ENCODE results near the gene WFIKKN1.
A peak's percentile ranks its signal among the peaks of the same experiment; 100 is the strongest.

The WFIKKN1 gene

DNA sequence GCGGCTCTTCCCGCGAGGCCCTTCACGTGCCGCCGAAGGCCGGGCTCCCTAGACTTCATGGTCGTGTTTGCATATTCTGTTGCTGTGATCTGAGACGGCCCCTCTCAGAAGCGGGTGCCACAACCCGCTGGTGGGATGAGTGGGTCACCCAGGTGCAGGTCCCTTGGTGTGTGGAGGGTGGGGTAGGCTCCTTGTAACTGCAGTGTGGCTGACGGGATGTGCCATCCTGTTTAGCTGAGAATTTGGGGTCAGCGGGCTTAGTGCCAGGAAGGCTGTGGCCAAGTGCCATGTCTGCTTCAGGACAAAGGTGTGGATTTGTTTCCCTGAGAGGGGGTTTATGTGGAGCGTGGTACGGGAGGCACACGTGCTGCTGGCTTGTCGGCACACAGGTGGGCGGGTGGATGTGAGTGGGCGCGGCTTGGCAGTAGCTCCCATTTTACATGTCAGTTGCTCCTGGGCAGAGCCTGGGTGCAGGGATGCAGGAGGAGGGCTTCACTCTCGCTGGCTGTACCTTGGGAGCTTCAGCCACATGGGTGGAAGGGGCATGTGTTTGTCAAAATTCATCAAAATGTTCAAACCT, 9.2 kb upstream of the WFIKKN1 start:
- ChIA-PET CTCF (interaction anchor here (1.5 kb wide), 1 partner anchor 19 kb away, joined by 3 read pairs; no protein-coding TSS in a partner anchor), POLR2A (no interaction called here)
- over 99% methylated on average over 19 of the region's 21 CpGs for WGBS (ENCODE audit: insufficient coverage)

DNA sequence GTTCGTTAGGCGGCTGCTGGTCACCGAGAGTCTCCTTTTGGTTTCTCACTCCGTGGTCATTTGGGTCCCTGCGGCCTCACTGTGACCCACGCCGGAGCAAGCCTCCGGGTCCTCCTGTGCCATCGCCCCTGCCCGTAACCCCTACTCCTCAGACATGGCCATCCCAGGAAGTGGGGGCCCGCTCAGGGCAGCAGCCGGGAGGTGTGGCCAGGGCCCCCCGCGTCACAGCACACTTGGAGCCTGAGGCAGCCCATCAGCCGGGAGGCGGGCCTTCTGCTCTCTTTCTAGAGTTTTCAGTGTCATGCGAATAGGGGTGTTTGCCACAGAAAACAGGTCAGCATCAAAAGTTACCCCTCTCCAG, 7.9 kb upstream of the WFIKKN1 start:
- Histone ChIP-seq H3K27me3 (replicated peaks in 2 of 5; ENCODE audit: control insufficient read depth in 4 of 5, insufficient read depth in 5 of 5, low read length in 4 of 5) (no peaks in the 10 kb centered on the region), H3K4me3 (ENCODE audit: control insufficient read depth in 1 of 7, extremely low read depth in 1 of 7, insufficient read depth in 4 of 7, low read depth in 2 of 7, low read length in 6 of 7) (no peak overlapping the region), H3K4me1 (ENCODE audit: control extremely low read depth in 1 of 4, control insufficient read depth in 4 of 4, insufficient read depth in 4 of 4, low read length in 3 of 4) (no peaks in the 10 kb centered on the region), H3K36me3 (ENCODE audit: control insufficient read depth in 4 of 4, insufficient read depth in 4 of 4, low read length in 3 of 4) (peaks cover 3 to 30% (median 14%) of the 10 kb centered on the region in 4 experiments), H3K9me3 (ENCODE audit: control extremely low read depth in 1 of 5, control insufficient read depth in 4 of 5, insufficient read depth in 2 of 5, low read depth in 1 of 5, low read length in 4 of 5) (no peaks in the 10 kb centered on the region), H3K27ac (ENCODE audit: insufficient read depth in 1 of 2, low read depth in 1 of 2, low read length in 2 of 2, poor library complexity in 1 of 2, severe bottlenecking in 2 of 2) (peak overlapping the region in 1 of 2 experiments; percentile 34)
- DNase-seq = no peak
- ChIA-PET POLR2A (no interaction called here), CTCF (no interaction called here)
- WGBS (ENCODE audit: insufficient coverage) = 97% methylated on average over 15 of the region's 17 CpGs

More for the DNA sequence above, 9.2 kb upstream of the WFIKKN1 start:
- H3K4me1 ChIP-seq (ENCODE audit: control extremely low read depth in 1 of 4, control insufficient read depth in 4 of 4, insufficient read depth in 4 of 4, low read length in 3 of 4) = no peaks in the 10 kb centered on the region
- H3K9me3 ChIP-seq (ENCODE audit: control extremely low read depth in 1 of 5, control insufficient read depth in 4 of 5, insufficient read depth in 2 of 5, low read depth in 1 of 5, low read length in 4 of 5) = no peaks in the 10 kb centered on the region
- peaks cover 3 to 23% (median 9%) of the 10 kb centered on the region in 4 experiments for H3K36me3 ChIP-seq (ENCODE audit: control insufficient read depth in 4 of 4, insufficient read depth in 4 of 4, low read length in 3 of 4)
- H3K27me3 ChIP-seq (replicated peaks in 2 of 5; ENCODE audit: control insufficient read depth in 4 of 5, insufficient read depth in 5 of 5, low read length in 4 of 5) = no peaks in the 10 kb centered on the region
- DNase-seq = no peak
- peak overlapping the region in 1 of 2 experiments; percentile 29 for H3K27ac ChIP-seq (ENCODE audit: insufficient read depth in 1 of 2, low read depth in 1 of 2, low read length in 2 of 2, poor library complexity in 1 of 2, severe bottlenecking in 2 of 2)
- no peak overlapping the region for H3K4me3 ChIP-seq (ENCODE audit: control insufficient read depth in 1 of 7, extremely low read depth in 1 of 7, insufficient read depth in 4 of 7, low read depth in 2 of 7, low read length in 6 of 7)

DNA sequence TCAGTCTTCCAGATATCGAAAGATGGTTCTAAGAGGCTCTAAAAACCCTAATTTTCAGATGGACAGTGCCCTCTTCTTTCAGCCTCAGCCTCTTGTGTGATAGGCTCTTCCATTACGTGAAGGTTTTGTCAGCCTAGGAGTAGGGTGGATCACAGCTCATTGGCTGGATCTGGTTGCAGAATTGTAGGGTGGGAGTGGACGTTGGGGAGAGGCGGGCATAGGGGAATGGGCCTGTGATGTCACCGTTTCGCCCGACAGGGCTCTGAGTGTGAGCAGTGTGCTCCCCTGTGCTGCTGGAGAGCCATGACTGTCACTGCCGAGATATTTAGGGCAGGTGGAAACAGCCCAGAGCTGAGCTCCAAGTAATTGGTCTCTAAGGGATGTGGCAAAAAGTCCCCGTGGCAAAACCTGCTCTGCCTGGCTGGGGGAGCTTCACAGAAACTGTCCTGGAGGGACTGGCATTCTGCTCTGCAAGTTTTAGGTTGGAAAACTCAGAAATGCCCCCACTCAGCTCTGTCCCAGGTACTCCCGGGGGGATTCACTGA, 6.2 kb upstream of the WFIKKN1 start:
- WGBS (ENCODE audit: insufficient coverage) = 93% methylated on average over 7 of the region's 10 CpGs
- ChIA-PET CTCF (interaction anchor here (1.6 kb wide), 1 partner anchor 24 kb away, joined by 3 read pairs; no protein-coding TSS in a partner anchor), POLR2A (interaction anchor here (0.6 kb wide), 1 partner anchor 11 kb away, joined by 4 read pairs; no protein-coding TSS in a partner anchor)
- Histone ChIP-seq H3K27ac (ENCODE audit: insufficient read depth in 1 of 2, low read depth in 1 of 2, low read length in 2 of 2, poor library complexity in 1 of 2, severe bottlenecking in 2 of 2) (no peak overlapping the region), H3K4me1 (ENCODE audit: control extremely low read depth in 1 of 4, control insufficient read depth in 4 of 4, insufficient read depth in 4 of 4, low read length in 3 of 4) (no peaks in the 10 kb centered on the region), H3K27me3 (replicated peaks in 2 of 5; ENCODE audit: control insufficient read depth in 4 of 5, insufficient read depth in 5 of 5, low read length in 4 of 5) (no peaks in the 10 kb centered on the region), H3K36me3 (ENCODE audit: control insufficient read depth in 4 of 4, insufficient read depth in 4 of 4, low read length in 3 of 4) (peaks cover 2 to 42% (median 18%) of the 10 kb centered on the region in 4 experiments), H3K9me3 (ENCODE audit: control extremely low read depth in 1 of 5, control insufficient read depth in 4 of 5, insufficient read depth in 2 of 5, low read depth in 1 of 5, low read length in 4 of 5) (no peaks in the 10 kb centered on the region), H3K4me3 (ENCODE audit: control insufficient read depth in 1 of 7, extremely low read depth in 1 of 7, insufficient read depth in 4 of 7, low read depth in 2 of 7, low read length in 6 of 7) (no peak overlapping the region)
- no peak for DNase-seq

DNA sequence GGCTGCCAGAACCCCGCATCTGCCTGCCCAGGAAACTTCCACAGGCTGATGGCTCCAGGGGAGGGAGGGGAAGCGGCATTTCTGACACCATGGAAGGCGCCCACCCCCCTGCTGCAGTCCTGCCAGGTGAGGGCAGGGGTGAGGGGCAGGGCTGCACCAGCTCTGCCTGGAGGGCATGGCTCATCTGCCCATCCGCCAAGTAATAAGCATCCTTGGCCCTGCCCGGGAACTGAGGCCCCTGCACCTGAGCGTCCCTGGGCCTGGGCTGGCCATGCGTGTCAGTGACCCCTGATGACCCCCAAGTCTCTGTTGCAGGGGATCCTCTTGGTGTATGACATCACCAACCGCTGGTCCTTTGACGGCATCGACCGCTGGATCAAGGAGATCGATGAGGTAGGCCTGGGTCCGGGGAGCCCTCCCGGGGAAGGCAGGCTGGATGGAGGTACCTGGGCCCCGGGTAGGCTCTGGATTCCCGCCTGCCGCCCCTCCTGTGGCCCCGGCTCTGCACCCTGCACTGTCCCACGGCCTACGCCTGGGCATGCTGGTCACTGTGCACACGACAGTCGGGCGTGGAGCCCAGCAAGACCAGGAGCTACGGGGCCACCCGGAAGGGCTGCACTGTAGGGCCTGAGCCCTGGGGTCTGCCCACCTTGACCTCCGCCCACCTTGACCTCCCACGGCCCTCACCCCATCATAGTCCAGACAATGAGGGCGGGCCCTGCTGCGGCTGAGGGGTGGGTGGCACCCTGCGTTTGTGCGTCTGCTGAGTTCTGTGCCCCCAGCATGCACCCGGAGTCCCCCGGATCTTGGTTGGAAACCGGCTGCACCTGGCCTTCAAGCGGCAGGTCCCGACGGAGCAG, 5.4 kb upstream of the WFIKKN1 start:
- Histone ChIP-seq H3K4me3 (ENCODE audit: control insufficient read depth in 1 of 7, extremely low read depth in 1 of 7, insufficient read depth in 4 of 7, low read depth in 2 of 7, low read length in 6 of 7) (no peak overlapping the region), H3K27me3 (replicated peaks in 2 of 5; ENCODE audit: control insufficient read depth in 4 of 5, insufficient read depth in 5 of 5, low read length in 4 of 5) (peaks cover 0 to 1% (median 0%) of the 10 kb centered on the region in 5 experiments), H3K9me3 (ENCODE audit: control extremely low read depth in 1 of 5, control insufficient read depth in 4 of 5, insufficient read depth in 2 of 5, low read depth in 1 of 5, low read length in 4 of 5) (no peaks in the 10 kb centered on the region), H3K4me1 (ENCODE audit: control extremely low read depth in 1 of 4, control insufficient read depth in 4 of 4, insufficient read depth in 4 of 4, low read length in 3 of 4) (no peaks in the 10 kb centered on the region), H3K36me3 (ENCODE audit: control insufficient read depth in 4 of 4, insufficient read depth in 4 of 4, low read length in 3 of 4) (peaks cover 2 to 42% (median 18%) of the 10 kb centered on the region in 4 experiments), H3K27ac (ENCODE audit: insufficient read depth in 1 of 2, low read depth in 1 of 2, low read length in 2 of 2, poor library complexity in 1 of 2, severe bottlenecking in 2 of 2) (no peak overlapping the region)
- ChIA-PET POLR2A (no interaction called here), CTCF (interaction anchor here (1.4 to 1.6 kb wide), 2 partner anchors 15 to 25 kb away, joined by 3 read pairs; no protein-coding TSS in a partner anchor)
- 97% methylated on average over 31 of the region's 37 CpGs for WGBS (ENCODE audit: insufficient coverage)
- DNase-seq = no peak

DNA sequence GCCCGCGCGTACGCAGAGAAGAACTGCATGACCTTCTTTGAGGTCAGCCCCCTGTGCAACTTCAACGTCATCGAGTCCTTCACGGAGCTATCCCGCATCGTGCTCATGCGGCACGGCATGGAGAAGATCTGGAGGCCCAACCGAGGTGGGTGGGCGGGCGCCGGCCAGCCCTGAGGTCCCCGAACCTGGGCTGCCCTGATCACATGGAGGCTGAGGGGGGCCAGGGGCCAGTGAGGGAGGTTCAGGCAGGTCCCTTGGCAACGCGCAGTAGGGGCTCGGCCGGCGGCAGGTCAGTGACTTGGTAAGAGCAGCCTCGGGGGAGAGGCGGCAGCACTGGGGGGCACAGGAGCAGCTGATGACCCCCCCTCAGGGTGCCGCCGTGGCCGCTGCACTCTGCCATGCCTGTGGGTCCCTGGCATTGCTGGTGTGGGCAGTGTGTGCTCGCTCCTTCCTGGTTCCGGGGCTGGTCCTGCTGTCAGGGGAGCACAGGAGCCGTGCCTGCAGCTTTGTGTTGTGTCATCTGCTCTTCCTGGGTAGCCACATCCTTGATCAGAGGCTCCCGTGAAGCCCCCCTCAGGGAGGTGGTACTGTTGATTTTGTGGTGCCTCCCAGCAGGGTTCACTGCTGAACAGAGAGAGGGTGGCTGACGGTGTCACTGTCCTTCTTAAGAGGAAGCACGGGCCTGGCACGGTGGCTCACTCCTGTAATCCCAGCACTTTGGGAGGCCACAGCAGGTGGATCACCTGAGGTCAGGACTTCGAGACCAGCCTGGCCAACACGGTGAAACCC, 4.6 kb upstream of the WFIKKN1 start:
- peaks cover 0 to 6% (median 5%) of the 10 kb centered on the region in 4 experiments for H3K4me1 ChIP-seq (ENCODE audit: control extremely low read depth in 1 of 4, control insufficient read depth in 4 of 4, insufficient read depth in 4 of 4, low read length in 3 of 4)
- ChIA-PET POLR2A (no interaction called here), CTCF (interaction anchor here (1.4 kb wide), 1 partner anchor 16 kb away, joined by 3 read pairs; no protein-coding TSS in a partner anchor)
- peaks cover 2 to 39% (median 17%) of the 10 kb centered on the region in 4 experiments for H3K36me3 ChIP-seq (ENCODE audit: control insufficient read depth in 4 of 4, insufficient read depth in 4 of 4, low read length in 3 of 4)
- no peak for DNase-seq
- WGBS (ENCODE audit: insufficient coverage) = 97% methylated on average over 28 of the region's 35 CpGs
- H3K4me3 ChIP-seq (ENCODE audit: control insufficient read depth in 1 of 7, extremely low read depth in 1 of 7, insufficient read depth in 4 of 7, low read depth in 2 of 7, low read length in 6 of 7) = no peak overlapping the region
- no peaks in the 10 kb centered on the region for H3K9me3 ChIP-seq (ENCODE audit: control extremely low read depth in 1 of 5, control insufficient read depth in 4 of 5, insufficient read depth in 2 of 5, low read depth in 1 of 5, low read length in 4 of 5)
- peaks cover 0 to 4% (median 0%) of the 10 kb centered on the region in 5 experiments for H3K27me3 ChIP-seq (replicated peaks in 2 of 5; ENCODE audit: control insufficient read depth in 4 of 5, insufficient read depth in 5 of 5, low read length in 4 of 5)
- H3K27ac ChIP-seq (ENCODE audit: insufficient read depth in 1 of 2, low read depth in 1 of 2, low read length in 2 of 2, poor library complexity in 1 of 2, severe bottlenecking in 2 of 2) = no peak overlapping the region

DNA sequence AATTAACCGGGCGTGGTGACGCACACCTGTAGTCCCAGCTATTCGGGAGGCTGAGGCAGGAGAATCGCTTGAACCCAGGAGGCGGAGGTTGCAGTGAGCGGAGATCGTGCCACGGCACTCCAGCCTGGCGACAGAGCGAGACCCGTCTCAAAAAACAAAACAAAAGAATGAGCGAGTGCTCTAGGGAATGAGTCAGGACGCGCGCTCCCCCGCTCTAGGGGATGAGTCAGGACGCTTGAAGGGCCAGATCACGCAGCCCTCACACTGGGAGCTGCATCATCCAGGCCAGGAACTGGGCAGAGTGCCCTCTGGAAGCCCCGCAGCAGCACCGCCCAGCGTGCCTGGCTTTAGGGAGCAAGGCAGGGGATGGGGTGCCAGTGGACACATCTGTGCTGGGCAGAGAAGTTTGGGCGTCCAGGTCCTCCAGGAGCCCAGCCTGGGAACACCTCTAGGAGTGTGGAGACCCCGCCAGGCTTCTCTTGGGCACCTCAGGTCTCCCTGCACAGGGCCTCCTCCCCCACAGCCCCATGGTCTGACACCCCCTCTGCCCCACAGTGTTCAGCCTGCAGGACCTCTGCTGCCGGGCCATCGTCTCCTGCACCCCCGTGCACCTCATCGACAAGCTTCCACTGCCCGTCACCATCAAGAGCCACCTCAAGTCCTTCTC, 3.9 kb upstream of the WFIKKN1 start:
- H3K36me3 ChIP-seq (ENCODE audit: control insufficient read depth in 4 of 4, insufficient read depth in 4 of 4, low read length in 3 of 4) = peaks cover 2 to 39% (median 16%) of the 10 kb centered on the region in 4 experiments
- H3K4me3 ChIP-seq (ENCODE audit: control insufficient read depth in 1 of 7, extremely low read depth in 1 of 7, insufficient read depth in 4 of 7, low read depth in 2 of 7, low read length in 6 of 7) = no peak overlapping the region
- DNase-seq = no peak
- peaks cover 0 to 8% (median 7%) of the 10 kb centered on the region in 4 experiments for H3K4me1 ChIP-seq (ENCODE audit: control extremely low read depth in 1 of 4, control insufficient read depth in 4 of 4, insufficient read depth in 4 of 4, low read length in 3 of 4)
- peaks cover 0 to 7% (median 0%) of the 10 kb centered on the region in 5 experiments for H3K27me3 ChIP-seq (replicated peaks in 2 of 5; ENCODE audit: control insufficient read depth in 4 of 5, insufficient read depth in 5 of 5, low read length in 4 of 5)
- no peak overlapping the region for H3K27ac ChIP-seq (ENCODE audit: insufficient read depth in 1 of 2, low read depth in 1 of 2, low read length in 2 of 2, poor library complexity in 1 of 2, severe bottlenecking in 2 of 2)
- no peaks in the 10 kb centered on the region for H3K9me3 ChIP-seq (ENCODE audit: control extremely low read depth in 1 of 5, control insufficient read depth in 4 of 5, insufficient read depth in 2 of 5, low read depth in 1 of 5, low read length in 4 of 5)
- ChIA-PET CTCF (interaction anchor here (1.4 kb wide), 1 partner anchor 17 kb away, joined by 3 read pairs; no protein-coding TSS in a partner anchor), POLR2A (no interaction called here)
- WGBS (ENCODE audit: insufficient coverage) = 96% methylated on average over 27 of the region's 29 CpGs
